ENCODE measurements around the gene ANKS6.

Gene ANKS6

GRCh38 chr9:98796364-98797101 is at the start of gene ANKS6:
TSS of gene ANKS6 (minus strand) at chr9:98796555. CDS start at chr9:98796491, 64 bp downstream.
- peak; percentile 82 to 88 for DNase-seq

- no peak for DNase-seq
These were observed 49.7 kb upstream of the ANKS6 start for GRCh38 chr9:98846081-98846480.

- DNase-seq: no peak
These were observed 46.2 kb upstream of the ANKS6 start for GRCh38 chr9:98842510-98842909.

- no peak for DNase-seq
These were observed 43.4 kb upstream of the ANKS6 start for GRCh38 chr9:98839724-98840123.

- DNase-seq: no peak
These were observed 42.7 kb upstream of the ANKS6 start for GRCh38 chr9:98838868-98839565.

- DNase-seq: no peak
These were observed 42.0 kb upstream of the ANKS6 start for GRCh38 chr9:98838155-98838867.

GRCh38 chr9:98837516-98837915 is 41.2 kb upstream of the ANKS6 start:
- no peak for DNase-seq

GRCh38 chr9:98836206-98836605 is 39.9 kb upstream of the ANKS6 start:
- no peak for DNase-seq

- DNase-seq: no peak
These were observed 38.0 kb upstream of the ANKS6 start for GRCh38 chr9:98834386-98834785.

GRCh38 chr9:98833090-98833956 is 37.0 kb upstream of the ANKS6 start:
- DNase-seq: no peak

- DNase-seq: no peak
These were observed 36.4 kb upstream of the ANKS6 start for GRCh38 chr9:98832768-98833089.

- no peak for DNase-seq
These were observed 35.3 kb upstream of the ANKS6 start for GRCh38 chr9:98831696-98832095.

GRCh38 chr9:98830554-98830953 is 34.2 kb upstream of the ANKS6 start:
- DNase-seq: no peak

GRCh38 chr9:98829766-98830165 is 33.4 kb upstream of the ANKS6 start:
- no peak for DNase-seq

- DNase-seq: no peak
These were observed 30.4 kb upstream of the ANKS6 start for GRCh38 chr9:98826716-98827115.

- DNase-seq: no peak
These were observed 29.1 kb upstream of the ANKS6 start for GRCh38 chr9:98825414-98825813.

GRCh38 chr9:98823666-98824334 is 27.4 kb upstream of the ANKS6 start:
- DNase-seq: no peak

GRCh38 chr9:98822661-98823060 is 26.3 kb upstream of the ANKS6 start:
- no peak for DNase-seq

GRCh38 chr9:98821831-98822230 is 25.5 kb upstream of the ANKS6 start:
- no peak for DNase-seq

GRCh38 chr9:98819231-98819630 is 22.9 kb upstream of the ANKS6 start:
- DNase-seq: no peak

GRCh38 chr9:98818764-98819163 is 22.4 kb upstream of the ANKS6 start:
- DNase-seq: no peak

GRCh38 chr9:98815391-98815951 is 19.1 kb upstream of the ANKS6 start:
- DNase-seq: no peak

All from CD4-positive, alpha-beta T cell treated with Interleukin-1 beta for 1 hour (primary cell).